ENCODE measurements around the gene CDC34. TPM values are rescaled to one million over a fixed set of nuclear protein-coding genes. Genes with fewer than 3 reads are reported as not detected.

CDC34 gene
- total and polyA plus RNA-seq, 2 of the 8 experiments (the other 6 are each of a cell fraction or from before 2014, with no cell fraction given): 95.9 to 129 TPM

GRCh38 chr19:582497-583197 is 51.1 kb downstream of the CDC34 start:
- Histone ChIP-seq H3K14ac (ENCODE audit: insufficient read length) (no peak overlapping the region), H3K79me2 (ENCODE audit: control insufficient read depth in 1 of 2, insufficient read depth in 2 of 2, low read length in 2 of 2) (peaks cover 7 to 29% of the 10 kb centered on the region in 2 experiments; a peak in 3 of 4 replicates), H4K5ac (ENCODE audit: insufficient read length, low read depth, low read length) (no peak overlapping the region), H2BK15ac (ENCODE audit: low read length) (no peak overlapping the region), H3K4ac (replicated peaks; ENCODE audit: insufficient read length, low read depth, low read length) (no peak overlapping the region), H2AK5ac (ENCODE audit: low read depth, low read length) (no peak overlapping the region), H3K4me1 (replicated peaks in 1 of 4; ENCODE audit: control insufficient read depth in 3 of 4, insufficient read depth in 4 of 4, low read length in 3 of 4) (peaks cover 0 to 6% (median 4%) of the 10 kb centered on the region in 4 experiments; a peak in 4 of 7 replicates), H3K56ac (replicated peaks; ENCODE audit: insufficient read length, low read depth, low read length) (no peak overlapping the region), H2BK20ac (ENCODE audit: low read length) (no peak overlapping the region), H4K8ac (ENCODE audit: extremely low read depth, insufficient read depth, low read length) (no peak overlapping the region), H4K91ac (replicated peaks; ENCODE audit: insufficient read length, low read length) (no peak overlapping the region), H3K27ac (ENCODE audit: low read depth, low read length) (no peak overlapping the region), H3K18ac (ENCODE audit: extremely low read depth, low read length) (no peak overlapping the region), H3K4me2 (ENCODE audit: insufficient read depth in 1 of 2, low read depth in 2 of 2, low read length in 2 of 2) (no peak overlapping the region), H2BK12ac (ENCODE audit: low read depth, low read length) (no peak overlapping the region), H3K9ac (replicated peaks in 1 of 4; ENCODE audit: extremely low read depth in 1 of 4, low read depth in 3 of 4, low read length in 3 of 4) (no peak overlapping the region), H3K27me3 (replicated peaks in 1 of 4; ENCODE audit: control insufficient read depth in 3 of 4, extremely low read depth in 1 of 4, insufficient read depth in 3 of 4, low read length in 3 of 4) (no peaks in the 10 kb centered on the region), H3K23ac (ENCODE audit: insufficient read length) (no peak overlapping the region), H3K79me1 (ENCODE audit: low read depth, low read length) (peaks cover 6% of the 10 kb centered on the region), H2BK120ac (replicated peaks; ENCODE audit: low read depth, low read length) (no peak overlapping the region), H3K36me3 (ENCODE audit: control insufficient read depth in 2 of 4, insufficient read depth in 4 of 4, low read length in 3 of 4) (peaks cover 9 to 44% (median 26%) of the 10 kb centered on the region in 4 experiments; a peak in 6 of 8 replicates), H4K20me1 (replicated peaks in 1 of 2; ENCODE audit: control insufficient read depth in 1 of 2, insufficient read depth in 2 of 2, low read length in 2 of 2) (peaks cover 23 to 34% of the 10 kb centered on the region in 2 experiments), H3K4me3 (ENCODE audit: extremely low read depth in 1 of 4, insufficient read depth in 2 of 4, low read depth in 3 of 4, low read length in 4 of 4) (no peak overlapping the region), H3K9me3 (ENCODE audit: insufficient read depth in 2 of 2, low read depth in 1 of 2, low read length in 1 of 2) (no peaks in the 10 kb centered on the region), H2AFZ (ENCODE audit: low read length) (no peak overlapping the region), H2BK5ac (ENCODE audit: low read depth, low read length) (no peak overlapping the region), H3K23me2 (ENCODE audit: low read depth, low read length) (0 out of 2 replicates have a peak, but pooled peaks cover 2% of the 10 kb centered on the region)
- POLR2A ChIA-PET (ENCODE audit: partially characterized antibody): interaction anchor here (1.0 to 3.3 kb wide), 9 partner anchors 9 to 51 kb away, joined by 3 to 17 read pairs (median 5); partner anchors contain the start of genes BSG, CDC34 and GZMM
- no peak for DNase-seq (ENCODE audit: low read depth in 1 of 2, low spot score in 2 of 2)
- no peak for FAIRE-seq
- WGBS, 2 experiments (ENCODE audit: extremely low coverage in 1 of 2, insufficient coverage in 1 of 2, insufficient read length in 1 of 2, insufficient replicate concordance in 2 of 2, low coverage in 1 of 2, low lambda C conversion rate in 2 of 2, missing lambda C conversion rate in 1 of 2): 92% methylated on average over 28 of the region's 31 CpGs; no CpG with 5 or more reads in 1 of the 2 experiments
- CTCF ChIA-PET (ENCODE audit: partially characterized antibody): interaction anchor here (1.5 kb wide), 1 partner anchor 50 kb away, joined by 5 read pairs; no protein-coding TSS in a partner anchor
- TF ChIP-seq TAF7 (optimal IDR thresholded peaks at IDR 0.05; ENCODE audit: borderline replicate concordance, low read depth, low read length): no peak
- no peak for TF ChIP-seq SAP30 (IDR thresholded peaks at IDR 0.05; ENCODE audit: insufficient read depth, insufficient replicate concordance, low read length)
- TF ChIP-seq CREB1 (IDR thresholded peaks at IDR 0.05): no peak
- no peak for TF ChIP-seq EZH2 (IDR thresholded peaks at IDR 0.05; ENCODE audit: low read depth, low read length, severe bottlenecking)
- TF ChIP-seq KDM1A (IDR thresholded peaks at IDR 0.05; ENCODE audit: borderline replicate concordance, low read length): no peak
- no peak for TF ChIP-seq RXRA (IDR thresholded peaks at IDR 0.05; ENCODE audit: insufficient read depth, low read depth, low read length)
- TF ChIP-seq CHD1 (IDR thresholded peaks at IDR 0.05; ENCODE audit: low read depth, low read length): no peak
- TF ChIP-seq CBX8 (IDR thresholded peaks at IDR 0.05; ENCODE audit: borderline replicate concordance, low read depth, low read length): no peak
- TF ChIP-seq ZNF274 (IDR thresholded peaks at IDR 0.05; ENCODE audit: borderline replicate concordance, extremely low read depth, low read length): no peak
- TF ChIP-seq TEAD4 (IDR thresholded peaks at IDR 0.05; ENCODE audit: low read depth, low read length): no peak
- TF ChIP-seq ATF3 (IDR thresholded peaks at IDR 0.05; ENCODE audit: insufficient read depth, low read depth, low read length): no peak
- TF ChIP-seq FOSL1 (IDR thresholded peaks at IDR 0.05; ENCODE audit: insufficient read depth, low read depth, low read length): no peak

Measured in H1 (cell line).